Fibroblast of skin of back (primary cell): ENCODE data around the gene GADL1. TPM values are rescaled to one million over a fixed set of nuclear protein-coding genes. Genes with fewer than 3 reads are reported as not detected.

Experiments
- DNase-seq: peaks from one replicate; pipeline ENCODE4 v3.0.0-alpha.2; 2013
- polyA plus RNA-seq, 2 experiments: library from polyadenylated mRNA; unstranded; fragments of 120-200 nt; gene quantifications; one replicate each; pipeline ENCODE4 v1.2.1, GENCODE V29; 2013; ENCODE audit not compliant: insufficient read length in 2 of 2

The GADL1 gene, protein sequence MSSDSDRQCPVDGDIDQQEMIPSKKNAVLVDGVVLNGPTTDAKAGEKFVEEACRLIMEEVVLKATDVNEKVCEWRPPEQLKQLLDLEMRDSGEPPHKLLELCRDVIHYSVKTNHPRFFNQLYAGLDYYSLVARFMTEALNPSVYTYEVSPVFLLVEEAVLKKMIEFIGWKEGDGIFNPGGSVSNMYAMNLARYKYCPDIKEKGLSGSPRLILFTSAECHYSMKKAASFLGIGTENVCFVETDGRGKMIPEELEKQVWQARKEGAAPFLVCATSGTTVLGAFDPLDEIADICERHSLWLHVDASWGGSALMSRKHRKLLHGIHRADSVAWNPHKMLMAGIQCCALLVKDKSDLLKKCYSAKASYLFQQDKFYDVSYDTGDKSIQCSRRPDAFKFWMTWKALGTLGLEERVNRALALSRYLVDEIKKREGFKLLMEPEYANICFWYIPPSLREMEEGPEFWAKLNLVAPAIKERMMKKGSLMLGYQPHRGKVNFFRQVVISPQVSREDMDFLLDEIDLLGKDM
- 0.11 TPM for polyA plus RNA-seq (2013, experiment 1 of 2; ENCODE audit: insufficient read length)
- 0.12 TPM for polyA plus RNA-seq (2013, experiment 2 of 2; ENCODE audit: insufficient read length)

DNA sequence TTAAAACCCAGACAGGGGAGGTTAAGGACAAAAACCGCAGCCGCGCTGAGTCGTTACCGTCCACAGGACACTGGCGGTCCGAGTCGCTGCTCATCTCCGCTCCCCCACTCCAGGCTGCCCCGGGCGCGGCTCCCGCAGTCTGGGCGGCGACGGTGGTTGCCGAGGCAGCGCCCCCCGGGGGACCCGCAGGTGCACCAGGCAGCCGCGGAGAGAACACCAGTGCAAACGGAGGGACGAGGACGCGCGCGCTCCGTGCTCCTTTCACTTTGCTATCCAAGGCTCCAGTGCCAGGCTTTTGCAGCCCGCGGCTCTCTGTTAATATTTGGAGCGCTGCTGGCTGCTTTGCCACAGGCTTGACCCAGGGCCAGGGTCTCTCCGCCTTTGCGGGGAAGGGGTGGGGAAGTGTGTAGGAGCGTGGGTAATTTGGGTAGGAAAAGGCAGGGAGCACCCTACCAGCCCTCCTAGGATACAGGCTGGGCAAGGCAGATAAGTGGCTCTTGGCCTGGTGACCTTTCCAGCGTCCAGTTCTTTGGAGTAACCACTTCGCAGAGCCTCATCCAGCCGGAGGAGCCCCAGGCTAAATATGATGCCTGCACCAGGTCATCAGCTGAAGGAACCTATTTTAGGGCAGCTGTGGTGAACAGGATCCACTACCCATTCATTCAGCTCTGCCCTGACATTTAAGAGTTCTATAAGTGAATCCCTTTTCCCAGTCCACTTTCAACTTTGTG lies at the start of gene GADL1:
TSS of gene GADL1 (minus strand) at position 141 of the 731 bp plus-strand sequence. CDS start at position 94, 47 bp downstream.
- DNase-seq = peak; percentile 31

DNA sequence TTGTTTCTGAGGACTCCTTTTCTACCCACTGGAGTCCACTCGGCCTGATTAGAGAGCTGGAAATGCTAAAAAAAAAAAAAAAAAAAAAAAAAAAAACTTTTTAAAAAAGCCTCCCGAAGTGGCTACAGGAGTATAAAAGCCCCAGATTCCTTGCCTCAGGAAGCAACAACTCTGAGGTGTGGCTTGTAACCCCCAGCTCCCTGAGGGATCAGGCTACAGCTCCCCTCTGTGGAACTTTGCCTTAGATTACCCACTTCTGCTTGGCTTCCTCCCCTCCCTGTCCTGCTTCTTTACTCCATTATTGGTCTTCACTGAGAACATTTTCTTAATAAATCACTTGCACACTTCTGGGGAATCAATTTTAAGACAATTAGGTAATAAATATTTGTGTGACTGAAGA lies 49.7 kb upstream of the GADL1 start:
- no peak for DNase-seq

DNA sequence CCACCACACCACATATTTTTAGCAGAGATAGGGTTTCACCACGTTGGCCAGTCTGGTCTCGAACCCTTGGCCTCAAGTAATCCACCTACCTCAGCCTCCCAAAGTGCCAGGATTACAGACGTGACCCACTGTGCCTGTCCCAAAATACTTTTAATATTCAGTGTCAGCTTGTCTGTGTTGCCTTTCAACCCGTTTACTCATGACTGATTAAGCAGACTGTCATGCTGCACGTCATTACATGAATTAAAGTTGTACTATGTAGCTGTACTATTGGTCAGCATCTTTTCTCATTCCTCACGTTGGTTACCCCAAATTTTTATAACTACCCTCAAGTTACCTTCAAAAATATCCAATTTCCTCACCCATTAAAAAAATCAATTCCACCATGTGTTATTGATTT lies 48.7 kb upstream of the GADL1 start:
- DNase-seq = no peak

DNA sequence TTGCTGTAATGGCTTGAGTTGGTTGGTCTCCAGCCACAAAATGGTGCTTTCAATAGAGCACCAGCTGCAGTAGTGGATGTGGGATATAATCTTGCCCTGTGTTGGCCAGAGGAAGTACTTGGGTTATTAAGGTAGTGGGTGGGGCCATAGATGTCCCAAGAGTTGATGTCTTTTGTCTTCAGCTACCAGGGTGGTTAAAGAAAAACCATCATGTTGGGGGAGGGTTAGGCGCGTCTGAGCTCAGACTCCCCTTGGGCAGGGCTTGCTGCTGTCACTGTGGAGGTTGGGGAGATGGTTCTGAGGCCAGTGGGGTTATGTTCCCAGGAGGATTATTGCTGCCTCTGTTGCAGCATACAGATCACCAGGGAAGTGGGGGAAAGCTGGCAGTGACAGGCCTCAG lies 46.9 kb upstream of the GADL1 start:
- no peak for DNase-seq

DNA sequence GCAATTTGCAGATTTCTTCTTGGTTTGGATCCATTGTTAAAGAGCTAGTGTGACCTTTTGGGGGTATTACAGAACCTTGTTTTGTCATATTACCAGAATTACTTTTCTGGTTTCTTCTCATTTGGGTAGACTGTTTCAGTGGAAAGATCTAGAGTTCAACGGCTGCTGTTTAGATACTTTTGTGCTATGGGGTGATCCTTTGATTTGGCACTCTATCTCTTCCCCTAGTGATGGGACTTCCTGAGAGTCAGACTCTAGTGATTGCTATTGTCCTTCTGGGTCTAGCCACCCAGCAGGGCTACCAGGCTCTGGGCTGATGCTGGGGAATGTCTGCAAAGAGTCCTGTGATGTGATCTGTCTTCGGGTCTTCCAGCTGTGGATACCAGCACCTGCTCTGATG lies 46.3 kb upstream of the GADL1 start:
- DNase-seq = no peak

DNA sequence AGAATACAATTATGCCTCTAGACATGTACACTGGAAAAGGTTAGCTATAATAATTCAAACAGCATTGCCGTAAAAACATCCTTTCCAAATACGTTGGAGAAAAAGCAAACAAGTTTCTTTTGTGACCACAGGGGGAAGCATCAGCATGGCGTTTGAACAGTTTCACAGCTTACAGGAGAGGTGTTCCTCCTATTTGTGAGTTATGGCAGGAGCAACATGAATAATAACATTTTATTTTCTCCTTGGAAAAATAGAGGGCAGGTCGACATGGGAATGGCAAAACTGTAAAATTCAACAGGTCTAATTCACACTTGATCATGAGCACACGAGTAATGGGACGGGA lies 39.7 kb upstream of the GADL1 start:
- DNase-seq = peak; percentile 34

DNA sequence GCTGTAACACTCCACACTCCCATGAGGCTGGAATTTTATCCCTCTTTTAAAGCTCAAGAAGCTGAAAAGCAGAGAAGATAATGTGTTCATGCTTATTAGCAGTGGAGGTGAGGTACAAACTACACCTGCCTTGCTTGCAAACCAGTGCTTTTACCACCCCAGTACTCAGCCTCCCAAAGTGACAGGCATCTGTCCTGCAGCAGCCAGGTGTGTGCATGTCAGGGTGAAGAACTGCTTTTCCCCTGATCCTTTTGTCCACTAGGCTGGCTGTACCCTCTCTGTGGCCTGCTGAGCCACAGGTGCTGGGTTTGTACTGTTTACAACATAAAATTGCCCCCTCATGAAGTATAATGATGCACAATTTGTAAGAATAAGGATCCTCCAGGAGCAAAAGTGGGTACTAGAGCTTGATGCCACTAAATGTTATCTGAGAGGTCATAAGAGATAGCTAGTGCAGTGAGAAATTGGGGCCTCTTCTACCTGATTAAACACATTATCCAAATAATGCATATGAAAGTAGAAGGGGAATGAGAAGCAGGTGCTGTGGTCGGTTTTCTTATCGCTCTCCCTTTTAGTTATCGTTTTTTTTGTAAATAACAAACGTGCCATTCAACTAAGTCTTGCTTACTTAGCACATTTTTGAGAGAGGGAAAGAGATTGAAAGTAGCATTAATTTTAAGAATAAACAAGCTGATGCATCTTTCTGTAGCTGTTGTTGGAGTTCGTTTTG lies 39.2 kb upstream of the GADL1 start:
- DNase-seq = no peak

DNA sequence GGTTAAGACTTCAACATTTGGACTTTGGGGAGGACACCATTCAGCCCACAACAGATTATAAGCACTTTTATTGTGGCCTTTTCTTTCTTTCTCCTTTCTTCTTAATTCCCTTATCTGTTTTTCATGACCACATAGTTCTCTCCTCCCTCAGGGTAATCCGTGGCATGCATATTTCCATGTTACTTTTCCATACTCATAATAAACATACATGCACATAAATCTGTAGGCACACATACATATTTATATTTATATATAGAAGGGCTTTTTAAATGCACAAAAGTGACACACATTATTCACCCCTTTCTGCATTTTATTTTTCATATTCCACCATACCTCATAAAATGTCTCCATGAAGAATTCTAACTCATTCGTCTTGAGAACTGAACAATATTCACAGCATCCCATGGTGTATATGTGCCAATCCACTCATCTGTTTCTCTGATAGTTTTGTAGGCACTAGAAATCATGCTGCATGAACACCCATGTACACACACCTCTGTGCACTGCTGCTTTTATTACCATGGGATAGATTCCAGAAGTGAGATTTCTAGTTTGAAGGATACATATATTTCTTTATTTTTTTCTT lies 38.1 kb upstream of the GADL1 start:
- no peak for DNase-seq

DNA sequence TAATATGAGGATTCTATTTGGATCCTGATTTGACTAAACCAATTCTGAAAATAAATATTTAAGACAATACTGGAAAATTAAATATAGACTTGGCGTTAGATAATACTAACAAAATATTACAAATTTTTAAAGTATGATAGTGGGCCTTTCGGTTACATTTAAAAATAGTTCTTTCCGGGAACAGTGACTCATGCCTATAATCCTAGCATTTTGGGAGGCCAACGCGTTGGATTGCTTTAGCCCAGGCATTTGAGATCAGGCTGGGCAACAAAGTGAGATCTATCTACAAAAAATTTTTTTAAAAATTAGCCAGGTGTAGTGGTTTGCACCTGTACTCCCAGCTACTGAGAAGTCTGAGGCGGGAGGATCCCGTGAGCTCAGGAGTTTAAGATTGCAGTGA lies 30.3 kb upstream of the GADL1 start:
- peak; percentile 81 for DNase-seq

DNA sequence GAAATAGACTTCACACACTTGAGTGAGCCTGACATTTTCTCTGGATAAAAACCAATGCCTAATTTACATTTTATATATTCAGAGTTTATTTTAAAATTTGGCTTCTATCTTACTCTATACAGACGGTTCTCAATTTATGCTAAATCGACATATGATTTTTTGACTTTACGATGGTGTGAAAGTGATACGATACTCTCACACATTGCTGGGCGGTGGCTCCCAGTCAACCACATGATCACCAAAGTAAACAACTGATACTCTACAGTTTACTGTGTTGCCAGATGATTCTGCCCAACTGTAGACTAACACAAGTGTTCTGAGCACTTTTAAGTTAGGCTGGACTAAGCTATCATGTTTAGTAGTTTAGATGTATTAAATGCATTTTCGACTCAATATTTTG lies 25.1 kb upstream of the GADL1 start:
- DNase-seq = no peak

DNA sequence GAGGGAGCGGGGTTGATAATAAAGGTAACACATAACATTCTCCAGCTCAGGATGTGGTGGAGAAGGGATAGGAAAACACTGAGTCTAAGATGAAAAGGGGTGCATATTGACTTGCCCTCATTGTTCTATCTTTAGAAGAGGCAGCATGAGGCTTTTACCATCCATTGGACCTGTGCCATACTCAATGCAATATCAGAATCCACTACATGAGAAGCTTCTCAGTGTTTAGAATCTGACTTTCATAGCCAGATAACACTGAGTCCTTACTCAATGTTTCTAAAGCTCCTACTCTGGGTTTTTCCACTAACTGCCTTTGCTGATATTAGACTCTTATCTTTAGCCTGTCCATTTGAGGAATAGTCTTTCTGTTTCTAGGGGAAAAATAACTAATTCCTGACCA lies 24.3 kb upstream of the GADL1 start:
- DNase-seq = no peak

DNA sequence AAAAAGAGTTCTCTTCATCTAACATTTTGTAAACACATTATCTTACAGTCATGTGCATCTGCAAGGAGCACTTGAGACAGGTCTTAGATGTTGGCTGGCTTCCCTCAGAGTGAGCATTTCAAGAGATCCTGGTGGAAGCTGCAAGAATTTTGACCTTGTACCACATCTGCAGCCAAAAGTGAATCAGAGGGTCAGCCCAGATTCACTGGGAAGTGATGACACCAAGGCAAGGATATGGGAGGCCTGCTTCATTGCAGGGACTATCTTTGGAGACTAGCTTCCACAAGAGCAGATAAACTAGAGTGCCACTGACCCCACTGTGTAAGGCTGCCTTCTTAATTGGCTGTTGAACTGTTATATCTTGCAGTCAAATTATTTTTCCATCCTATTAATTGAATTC lies 21.3 kb upstream of the GADL1 start:
- peak; percentile 12 for DNase-seq

DNA sequence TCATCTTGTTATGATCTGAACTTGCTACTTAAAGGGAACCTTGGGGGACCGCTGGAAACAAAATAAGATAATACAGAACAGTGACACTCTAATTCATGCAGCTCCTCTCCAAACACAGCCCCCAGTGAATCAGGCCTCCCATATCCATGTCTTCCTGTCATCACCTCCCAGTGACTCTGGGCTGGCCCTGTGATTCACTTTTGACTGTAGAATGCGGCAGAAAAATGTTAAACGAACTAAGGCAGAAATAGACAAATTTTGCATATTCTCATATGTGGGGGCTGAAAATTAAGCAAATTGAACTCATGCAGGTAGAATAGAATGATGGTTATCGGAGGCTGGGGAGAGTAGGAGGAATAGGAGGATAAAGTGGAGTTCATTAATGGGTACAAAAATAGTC lies 20.2 kb upstream of the GADL1 start:
- peak; percentile 91 for DNase-seq

DNA sequence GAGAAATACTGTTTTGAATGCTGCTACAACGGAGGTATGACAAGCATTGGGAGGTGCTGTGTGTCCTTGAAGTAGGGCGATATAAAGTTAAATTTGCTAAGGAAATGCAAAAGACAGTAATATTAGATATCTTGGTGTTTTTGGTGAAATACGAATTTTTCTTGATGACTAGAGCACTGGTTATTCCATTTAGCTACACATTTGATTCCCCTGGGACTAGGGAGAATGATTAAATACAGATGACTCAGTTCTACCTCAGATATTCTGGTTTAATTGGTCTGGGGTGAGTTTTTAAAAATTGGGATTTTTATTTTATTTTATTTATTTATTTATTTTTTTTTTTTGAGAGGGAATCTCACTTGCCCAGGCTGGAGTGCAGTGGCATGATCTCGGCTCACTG lies 18.7 kb upstream of the GADL1 start:
- peak; percentile 85 for DNase-seq

DNA sequence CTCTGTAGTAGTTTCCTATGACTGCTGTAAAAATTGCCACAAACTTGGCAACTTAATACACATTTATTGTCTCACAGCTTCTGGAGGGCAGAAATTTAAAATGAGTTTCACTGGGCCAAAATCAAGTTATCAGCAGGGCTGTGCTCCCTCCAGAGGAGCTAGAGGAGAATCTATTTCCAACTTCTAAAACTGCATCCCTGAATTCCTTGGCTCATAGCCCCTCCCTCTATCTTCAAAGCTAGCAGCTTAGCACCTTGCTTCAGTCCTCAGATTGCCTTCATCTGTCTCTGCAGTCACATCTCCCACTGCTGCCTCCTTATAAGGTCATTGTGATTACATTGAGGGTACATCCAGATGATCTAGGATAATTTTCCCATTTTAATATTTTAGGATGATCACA lies 17.8 kb upstream of the GADL1 start:
- no peak for DNase-seq

DNA sequence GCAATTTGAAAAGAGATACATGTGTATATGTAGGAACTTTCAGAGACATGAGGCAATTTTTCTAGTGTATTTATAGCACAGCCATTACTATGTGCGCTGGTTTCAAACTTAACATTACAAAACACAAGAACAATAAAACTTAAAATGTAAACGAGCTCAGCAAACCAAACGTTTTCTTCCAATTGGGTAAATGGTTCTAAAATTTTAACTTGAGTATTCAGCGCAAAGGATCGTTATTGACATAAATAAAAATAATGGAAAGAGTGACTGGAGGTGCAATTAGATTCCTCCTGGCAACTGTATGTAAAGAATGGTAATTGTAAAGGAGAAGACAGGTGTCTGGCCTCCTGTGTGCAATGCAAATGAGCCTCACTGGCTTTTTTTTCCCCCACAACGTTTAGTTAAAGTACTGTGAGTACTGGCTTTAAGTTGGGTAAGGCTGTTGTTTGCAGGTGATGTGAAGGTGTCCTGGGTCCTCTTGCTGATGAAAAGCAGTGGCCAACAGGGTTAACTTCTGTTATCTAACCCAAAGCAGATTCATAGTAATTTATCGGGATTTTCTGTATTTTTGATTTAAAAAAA lies 14.1 kb upstream of the GADL1 start:
- no peak for DNase-seq

DNA sequence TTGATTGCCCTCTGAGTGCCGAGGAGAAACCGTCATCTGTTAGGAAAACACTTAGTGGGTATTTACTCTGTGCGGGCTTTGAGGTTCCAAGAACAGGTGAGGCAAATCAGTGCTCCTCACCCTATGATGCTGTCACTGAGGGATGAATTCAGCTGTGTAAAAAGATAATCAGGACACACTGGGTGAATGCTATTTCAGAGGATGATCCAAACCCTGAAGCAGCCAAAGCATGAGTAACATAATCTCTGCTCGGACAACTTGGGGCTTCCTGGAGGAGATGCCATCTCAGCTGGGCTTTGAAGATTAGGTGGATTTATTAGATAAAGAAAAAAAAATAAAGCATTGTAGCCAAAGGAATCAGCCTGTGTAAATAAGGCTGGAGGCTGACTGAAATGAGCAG lies 10.5 kb upstream of the GADL1 start:
- DNase-seq = peak; percentile 50

DNA sequence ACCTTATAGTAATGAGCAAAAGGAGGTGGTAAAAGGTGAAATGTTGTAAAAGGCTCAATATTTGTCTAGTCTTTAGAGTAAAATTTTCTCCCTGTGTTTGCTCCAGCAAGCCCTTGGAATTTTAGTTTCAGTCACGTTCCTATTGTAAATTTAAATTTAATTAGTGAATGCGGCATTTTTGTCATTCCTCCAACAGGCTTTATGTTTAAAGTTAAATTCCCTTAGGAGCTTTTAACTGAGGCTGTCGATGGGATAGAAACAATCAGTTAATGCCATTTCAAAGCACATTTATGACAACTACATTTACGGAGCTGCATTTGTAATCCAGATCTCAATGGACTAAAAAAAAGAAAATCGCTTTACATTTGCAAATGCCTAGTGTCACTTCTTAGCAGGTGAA lies 868 bp upstream of the GADL1 start:
- DNase-seq = no peak

DNA sequence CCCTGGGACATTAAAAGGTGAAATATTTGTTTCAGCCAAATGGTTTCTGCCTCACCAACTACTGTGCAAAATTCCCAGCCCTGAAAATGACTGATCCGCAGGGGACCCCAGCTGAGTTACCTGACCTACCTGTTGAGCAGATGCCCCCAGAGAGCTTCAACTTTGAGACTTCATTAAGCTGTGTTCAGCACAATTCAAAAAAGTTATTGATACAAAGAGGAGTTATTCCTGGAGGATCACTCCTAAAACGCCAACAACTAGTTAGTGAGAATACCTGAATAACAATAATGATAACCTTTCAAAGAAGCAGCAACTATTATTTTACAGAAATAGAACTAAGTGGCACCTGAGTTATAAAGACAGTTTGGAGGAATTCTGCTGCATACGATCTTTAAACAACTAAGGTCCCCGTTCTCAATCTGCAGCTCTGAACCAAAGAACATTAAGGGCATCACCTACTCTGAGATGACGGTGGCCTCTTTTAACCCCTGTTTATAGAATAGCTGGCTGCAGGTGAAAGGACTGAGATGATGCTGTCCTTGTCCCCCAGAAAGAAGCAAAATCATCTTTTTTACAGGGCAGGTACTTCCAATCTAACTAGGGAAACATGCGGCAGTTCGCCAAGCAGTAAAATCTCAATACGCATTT lies 659 bp downstream of the GADL1 start:
- no peak for DNase-seq

DNA sequence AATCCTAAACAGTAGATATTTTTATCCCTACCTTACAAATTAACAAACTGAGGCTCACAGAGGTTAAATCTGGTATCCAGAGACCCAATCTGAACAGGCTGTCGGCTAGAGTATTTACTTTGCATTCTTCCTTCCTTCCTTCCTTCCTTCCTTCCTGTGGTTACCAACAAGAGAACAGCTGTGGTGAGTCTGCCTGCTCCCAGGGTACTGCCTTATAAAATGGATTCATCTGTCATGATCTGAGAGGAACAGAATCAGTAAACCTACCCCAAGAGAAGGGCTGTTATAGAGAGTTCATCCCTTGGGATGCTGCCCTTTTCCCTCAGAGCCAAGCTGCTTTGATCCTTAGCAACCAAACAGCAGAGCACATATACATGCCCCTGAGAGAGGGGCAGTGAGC lies 3.6 kb downstream of the GADL1 start:
- no peak for DNase-seq

DNA sequence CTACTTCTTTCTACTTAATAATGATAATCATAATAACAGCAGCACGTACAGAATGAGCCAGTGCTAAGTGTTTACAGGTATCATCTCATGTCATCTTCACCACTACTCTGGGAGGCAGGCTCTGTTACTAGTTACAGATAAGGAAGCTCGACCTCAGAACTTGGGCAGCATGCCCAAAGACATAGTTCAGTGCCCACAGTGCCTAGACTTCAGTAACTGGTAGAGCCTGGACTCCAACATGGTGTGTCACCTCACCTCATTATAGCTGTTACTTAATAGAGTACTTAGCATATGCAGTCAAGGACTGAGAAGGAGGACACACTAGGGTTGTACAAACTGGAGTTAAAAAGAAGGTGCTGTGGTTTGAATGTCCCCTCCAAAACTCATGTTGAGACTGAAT lies 7.6 kb downstream of the GADL1 start:
- DNase-seq = no peak

DNA sequence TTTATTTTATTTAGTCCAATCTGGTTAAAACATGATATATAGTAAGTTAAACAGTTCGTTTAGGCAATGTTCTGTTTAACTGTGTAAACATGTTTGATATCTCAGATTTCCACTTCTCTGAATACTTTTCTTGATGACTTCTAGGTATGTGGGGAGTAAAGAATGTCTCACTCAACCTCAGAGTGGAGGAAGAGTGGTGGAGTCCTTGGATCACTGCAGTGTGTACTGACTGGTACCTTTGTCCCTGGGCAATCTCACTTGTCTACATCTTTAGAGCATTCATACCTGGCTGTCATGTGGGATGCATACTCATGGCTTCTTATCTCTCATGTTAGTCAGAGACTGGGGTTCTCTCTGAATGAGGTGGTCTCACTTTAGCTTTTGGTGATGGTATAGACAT lies 15.6 kb downstream of the GADL1 start:
- DNase-seq = no peak
